ENCODE data around the gene SEC23IP.
"Not testable (repeated sequence)": the region's sequence is repeated elsewhere in the genome, so short reads cannot be mapped to it uniquely, and the experiment has no call there.

The SEC23IP gene

DNA sequence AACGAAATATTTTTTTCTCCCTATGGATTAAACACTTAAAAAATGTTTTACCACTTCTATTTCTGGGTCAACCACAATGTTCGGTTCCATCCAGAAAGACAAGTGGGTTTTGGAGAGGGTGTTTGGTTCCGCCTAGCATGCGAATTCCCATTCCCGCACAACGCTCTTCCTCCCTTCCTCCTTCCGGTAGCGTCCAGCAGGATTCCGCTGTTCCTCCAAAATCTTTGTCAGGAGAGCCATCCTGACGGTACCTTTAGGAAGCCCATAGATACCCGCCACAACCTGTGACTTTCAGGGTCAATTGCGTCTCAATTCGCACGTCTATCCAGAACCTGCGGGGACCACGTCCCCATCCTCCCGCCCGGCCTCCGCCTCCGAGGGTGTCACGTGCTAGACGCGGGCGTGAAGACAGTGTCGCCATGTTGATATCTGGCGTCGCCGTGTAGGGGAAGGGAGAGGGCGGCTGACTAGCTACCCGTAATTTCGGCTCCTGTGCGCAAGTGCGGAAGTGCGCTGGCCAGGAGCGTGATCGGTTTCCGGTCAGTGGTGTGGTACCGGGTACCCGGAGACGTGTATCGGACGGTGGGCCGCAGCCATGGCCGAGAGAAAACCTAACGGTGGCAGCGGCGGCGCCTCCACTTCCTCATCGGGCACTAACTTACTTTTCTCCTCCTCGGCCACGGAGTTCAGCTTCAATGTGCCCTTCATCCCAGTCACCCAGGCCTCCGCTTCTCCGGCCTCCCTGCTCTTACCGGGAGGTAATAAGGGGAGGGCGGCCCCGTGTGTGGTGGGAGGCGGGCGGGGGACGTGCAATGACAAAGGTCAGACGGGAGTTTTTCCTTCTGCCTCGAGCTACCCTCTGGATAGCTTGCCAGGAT, at the start of gene SEC23IP:
TSS of gene SEC23IP (plus strand) at position 543 of the 878 bp plus-strand sequence. CDS start at position 596, 53 bp downstream.
- peak; percentile 77 for DNase-seq (ENCODE audit: low read depth)

DNA sequence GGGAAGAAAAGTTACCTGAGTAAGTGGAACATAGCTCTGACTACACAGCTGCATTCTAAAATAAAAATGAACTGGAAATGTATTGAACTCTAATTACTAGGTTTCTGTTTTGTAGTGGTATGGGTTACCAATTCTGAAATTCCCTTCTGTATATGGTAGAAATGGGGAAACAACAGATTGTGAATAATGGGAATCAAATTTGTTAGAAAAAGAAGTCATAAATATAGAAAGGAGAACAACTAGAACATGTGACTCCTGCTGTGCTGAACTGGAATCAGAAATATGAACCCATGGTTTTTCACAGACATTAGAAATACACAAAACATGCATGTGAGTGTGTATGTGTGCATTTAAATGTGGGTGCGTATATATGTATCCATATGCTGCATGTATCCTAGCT, 46.9 kb upstream of the SEC23IP start:
- DNase-seq (ENCODE audit: low read depth), result no peak

DNA sequence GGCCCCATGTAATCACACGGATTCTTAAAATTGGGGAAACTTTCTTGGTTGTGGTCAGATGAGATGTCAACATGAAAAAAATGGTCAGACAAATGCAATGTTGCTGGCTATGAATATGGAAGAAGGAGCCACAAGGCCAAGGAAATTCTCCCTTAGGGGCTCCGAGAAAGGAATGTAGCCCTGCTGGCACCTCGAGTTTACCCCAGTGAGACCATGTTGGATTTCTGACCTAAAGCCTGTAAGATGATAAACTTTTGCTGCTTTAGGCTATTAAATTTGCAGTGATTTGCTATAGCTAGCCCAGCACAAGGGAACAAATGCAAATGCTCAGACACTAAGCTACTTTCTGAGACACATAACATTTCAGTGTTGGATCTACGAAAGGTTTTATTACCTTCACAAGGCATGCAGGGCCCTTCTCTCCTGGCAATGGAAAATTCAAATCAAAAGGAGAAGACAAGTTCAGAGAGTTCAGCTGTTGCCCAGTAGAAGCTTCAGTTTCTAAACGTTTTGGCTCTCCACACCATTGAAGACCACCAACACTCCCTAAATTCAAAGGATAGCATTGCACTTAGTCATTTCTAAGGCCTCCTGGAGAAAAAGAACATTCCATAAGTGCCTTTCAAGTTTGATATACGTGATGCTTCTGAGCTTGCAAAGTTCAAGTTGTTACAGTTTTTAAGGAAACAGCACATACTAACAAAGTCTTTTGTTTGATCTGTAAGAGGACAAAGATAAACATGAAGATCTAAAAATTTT, 43.3 kb upstream of the SEC23IP start:
- peak; percentile 47 for DNase-seq (ENCODE audit: low read depth)

DNA sequence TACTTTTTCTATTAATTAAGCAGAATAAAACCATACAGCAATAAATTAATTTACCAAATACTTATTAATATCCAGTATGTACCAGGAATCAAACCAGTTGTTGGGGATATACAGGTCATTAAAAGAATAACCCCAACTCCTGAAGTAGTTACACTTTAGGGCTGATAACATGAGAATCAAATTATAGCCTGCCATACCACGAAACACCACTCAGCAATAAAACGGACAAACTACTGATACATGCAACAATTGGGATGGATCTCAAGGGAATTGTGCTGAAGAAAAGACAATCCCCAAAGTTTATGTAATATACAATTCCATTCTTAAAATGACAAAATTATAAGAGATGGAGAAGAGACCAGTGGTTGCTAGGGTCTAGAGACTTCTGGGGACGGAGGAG, 42.6 kb upstream of the SEC23IP start:
- DNase-seq (ENCODE audit: low read depth), result no peak

DNA sequence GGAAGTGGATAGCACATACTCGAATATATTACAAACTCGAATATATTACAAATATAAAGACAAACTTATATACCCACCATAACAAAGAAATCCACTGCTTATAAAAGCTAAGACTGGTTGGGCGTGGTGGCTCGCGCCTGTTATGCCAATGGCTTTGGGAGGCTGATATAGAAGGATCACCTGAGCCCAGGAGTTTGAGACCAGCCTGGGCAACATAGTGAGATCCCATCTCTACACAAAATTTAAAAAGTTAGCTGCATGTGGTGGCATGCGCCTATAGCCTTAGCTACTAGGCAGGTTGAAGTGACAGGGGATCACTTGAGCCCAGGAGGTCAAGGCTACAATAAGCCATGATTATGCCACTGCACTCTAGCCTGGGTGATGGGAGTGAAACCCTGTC, 40.3 kb upstream of the SEC23IP start:
- no peak for DNase-seq (ENCODE audit: low read depth)

DNA sequence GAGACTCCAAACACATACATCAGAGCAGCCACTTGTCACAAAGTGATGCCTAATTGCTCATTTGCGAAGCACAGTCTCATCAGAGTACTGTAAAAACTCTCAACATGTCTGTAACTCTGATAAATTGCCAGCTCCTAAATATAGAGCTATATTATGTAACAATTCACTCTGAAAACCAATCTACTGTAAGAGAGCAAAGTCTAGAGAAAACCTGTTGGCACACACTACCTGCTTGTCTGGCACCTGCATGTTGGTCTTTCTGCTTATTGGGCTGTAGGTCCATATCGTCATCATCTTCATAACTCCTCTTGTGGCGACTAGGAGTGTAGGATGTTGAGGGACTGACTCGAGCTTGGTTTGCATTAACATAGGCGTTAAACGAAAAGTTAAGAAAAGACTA, 39.7 kb upstream of the SEC23IP start:
- DNase-seq (ENCODE audit: low read depth), result no peak

DNA sequence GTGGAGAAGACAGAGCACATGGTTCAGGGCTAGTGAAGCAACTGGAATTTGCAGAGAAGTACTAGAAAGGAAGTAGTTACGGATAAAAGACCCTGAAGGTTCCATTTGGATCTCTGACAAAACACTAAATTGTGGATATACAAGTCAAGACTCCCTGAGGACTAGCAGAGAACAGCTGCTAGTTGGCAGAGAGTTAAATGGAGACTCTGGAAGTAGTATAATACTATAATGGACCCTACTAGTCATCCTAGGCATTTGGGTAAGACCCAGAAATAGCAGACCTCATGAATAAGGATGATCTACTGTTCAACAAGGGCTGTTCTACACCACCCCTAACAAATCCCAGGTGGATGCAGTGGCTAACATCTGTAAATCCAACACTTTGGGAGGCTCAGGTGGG, 39.0 kb upstream of the SEC23IP start:
- no peak for DNase-seq (ENCODE audit: low read depth)

DNA sequence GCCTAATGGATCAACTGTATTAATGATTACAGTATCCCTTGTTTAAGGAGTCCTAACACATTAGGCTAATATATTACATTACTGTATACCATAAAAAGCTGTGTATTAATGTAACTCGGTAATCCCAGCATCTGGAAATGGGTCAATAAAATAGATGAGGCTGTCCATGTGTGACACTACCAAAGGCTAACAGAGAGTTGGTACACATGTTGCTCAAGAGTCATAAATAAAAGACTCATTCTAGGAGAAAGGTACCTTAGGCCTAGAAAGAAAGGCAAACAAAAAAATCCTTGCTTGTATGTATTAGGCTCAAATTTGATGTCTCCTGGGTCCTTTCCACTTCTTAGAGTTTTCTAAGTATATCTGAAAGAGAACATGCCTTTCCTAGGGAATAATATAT, 34.5 kb upstream of the SEC23IP start:
- DNase-seq (ENCODE audit: low read depth), result no peak

DNA sequence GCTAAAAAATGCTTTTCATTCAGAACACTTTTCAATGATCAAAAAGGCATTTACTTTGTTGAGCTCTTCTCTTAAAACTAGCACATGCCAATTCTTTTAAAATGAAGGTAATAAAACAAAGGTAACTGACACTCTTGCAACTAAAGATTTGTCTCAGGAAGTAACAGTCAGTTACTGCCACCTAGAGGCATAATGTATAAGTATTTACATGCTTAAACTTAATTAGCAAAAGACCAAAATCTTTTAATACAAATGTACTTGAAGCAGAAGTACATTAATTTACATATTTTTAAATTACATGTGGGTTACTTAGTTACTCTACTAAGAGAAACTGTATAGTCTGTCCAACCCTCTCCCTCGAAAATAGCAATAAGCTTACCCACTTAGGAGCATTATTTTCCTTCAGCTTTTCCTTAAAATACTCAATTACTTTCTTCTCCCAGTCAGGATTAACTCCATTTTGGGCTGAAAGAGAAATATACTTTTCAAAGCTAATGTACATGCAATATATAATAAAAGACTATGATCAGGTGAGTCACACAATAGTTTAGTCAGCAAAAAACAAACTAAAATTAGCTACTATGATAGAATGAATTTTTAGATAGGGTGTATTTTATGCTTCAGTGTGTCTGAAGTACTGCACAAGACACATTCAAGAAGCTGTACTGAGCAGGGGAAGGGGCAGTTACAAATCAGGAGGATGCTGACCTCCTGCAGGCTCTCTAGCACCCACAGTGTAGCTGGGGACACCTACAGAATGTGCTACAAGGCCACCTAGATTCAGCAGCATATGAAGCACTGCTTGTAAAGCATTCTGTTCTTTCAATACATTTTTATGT, 32.9 kb upstream of the SEC23IP start:
- DNase-seq (ENCODE audit: low read depth), result no peak

DNA sequence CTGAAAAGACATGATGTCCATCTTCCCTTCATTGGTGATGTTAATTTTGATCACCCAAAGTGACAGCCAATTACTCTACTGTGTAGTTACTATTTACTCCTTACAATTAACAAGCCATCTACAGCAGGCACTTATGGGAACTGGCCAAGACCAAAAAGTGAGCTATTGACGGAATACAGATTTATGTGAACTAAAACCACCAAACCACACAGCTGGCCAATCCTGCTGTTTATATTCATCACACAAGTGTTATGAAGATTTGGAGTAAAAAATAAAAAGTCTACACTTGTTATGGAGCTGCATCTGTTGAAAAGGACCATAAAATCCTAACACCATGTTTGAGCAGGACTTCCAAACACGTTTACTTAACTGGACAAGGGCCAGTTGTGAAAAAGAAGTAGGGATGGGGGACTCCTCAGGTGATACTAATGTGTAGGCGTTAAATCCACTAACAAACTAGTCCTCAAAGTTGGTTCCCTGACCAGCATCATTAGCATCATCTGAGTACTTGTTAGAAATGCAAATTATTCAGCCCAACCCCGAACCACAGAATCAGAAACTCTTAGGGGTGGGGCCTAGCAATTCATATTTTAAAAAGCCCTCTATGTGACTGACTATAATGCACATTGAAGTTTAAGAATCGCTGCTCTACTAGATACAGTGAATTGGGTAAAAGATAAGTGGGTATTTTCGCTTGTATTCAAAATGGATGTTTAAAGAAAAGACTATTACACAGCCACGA, 31.5 kb upstream of the SEC23IP start:
- no peak for DNase-seq (ENCODE audit: low read depth)

DNA sequence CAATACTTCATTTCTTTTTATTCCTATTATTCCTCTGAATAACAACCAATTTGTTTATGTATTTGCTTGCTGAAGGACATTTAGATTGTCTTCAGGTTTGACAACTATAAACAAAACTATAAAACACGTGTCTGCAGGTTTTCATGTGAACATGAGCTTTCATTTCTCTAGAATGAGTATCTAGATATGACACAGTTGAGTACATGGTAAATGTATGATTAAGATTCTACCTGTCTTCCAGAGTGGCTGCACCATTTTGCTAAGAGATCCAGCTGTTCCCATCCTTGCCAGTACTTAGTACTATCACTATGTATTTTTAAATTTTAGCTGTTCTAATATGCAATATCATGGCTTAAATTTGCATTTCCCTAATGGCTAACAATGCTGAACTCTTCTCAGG, 30.0 kb upstream of the SEC23IP start:
- DNase-seq (ENCODE audit: low read depth), result no peak

DNA sequence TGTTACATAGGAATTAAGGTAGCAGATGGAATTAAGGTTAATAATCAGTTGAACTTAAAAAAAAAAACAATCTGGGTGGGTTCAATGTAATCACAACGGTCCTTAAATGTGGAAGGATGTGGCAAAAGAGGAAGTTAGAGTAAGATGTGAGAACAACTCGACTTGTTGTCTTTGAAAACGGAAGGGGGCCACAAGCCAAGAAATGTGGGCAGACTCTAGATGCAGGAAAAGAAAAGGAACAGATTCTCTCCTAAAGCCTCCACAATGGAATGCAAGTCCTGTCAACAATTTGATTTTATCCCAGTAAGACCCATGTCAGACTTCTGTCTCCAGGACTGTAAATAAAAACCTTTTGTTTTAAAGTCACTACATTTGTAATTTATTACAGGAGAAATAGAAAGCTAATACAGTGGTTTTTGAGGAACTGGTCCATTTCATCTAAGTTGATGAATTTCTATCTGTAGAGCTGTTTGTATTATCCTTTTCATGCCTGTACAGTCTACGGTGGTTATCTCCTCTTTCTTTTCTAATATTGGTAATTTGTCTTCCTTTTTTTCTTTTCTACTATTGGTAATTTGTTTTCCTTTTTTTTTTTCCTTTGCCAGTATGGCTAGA, 28.5 kb upstream of the SEC23IP start:
- no peak for DNase-seq (ENCODE audit: low read depth)

DNA sequence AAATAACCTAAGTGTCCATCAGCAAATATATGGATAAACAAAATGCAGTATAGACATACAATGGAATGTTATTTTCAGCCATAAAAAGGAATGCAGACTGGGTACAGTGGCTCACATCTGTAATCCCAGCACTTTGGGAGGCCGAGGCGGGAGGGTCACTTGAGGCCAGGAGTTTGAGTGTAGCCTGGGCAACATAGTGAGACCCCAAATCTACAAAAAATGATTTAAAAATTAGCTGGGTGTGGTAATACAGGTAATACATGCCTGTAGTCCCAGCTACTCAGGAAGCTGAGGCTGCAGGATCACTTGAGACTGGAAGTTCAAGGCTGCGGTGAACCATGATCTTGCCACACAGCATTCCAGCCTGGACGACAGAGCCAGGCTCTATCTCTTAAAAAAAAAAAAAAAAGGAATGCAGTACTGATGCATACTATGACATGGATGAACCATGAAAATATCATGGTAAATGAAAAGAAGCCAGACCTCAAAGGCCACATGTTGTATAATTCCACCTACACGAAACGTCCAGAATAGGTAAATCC, 26.8 kb upstream of the SEC23IP start:
- DNase-seq (ENCODE audit: low read depth), result no peak

DNA sequence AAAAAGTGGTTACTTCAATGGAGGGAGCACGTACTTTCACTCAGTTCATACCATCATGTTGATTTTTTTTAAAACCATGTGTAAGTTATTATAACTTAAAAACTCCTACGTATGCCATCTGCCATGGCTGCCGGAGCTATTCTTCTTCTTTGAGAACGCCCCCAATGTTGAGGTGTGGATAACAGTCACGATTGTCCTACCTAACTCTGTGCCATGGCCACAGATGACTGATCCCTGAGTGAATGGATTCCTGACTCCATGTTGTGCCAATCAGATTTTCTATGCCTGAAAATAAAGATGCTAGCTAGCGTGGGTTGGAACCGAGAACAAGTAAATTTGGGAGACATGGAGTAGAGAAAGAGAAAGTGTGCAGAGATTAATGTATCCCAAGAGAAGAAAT, 25.2 kb upstream of the SEC23IP start:
- DNase-seq (ENCODE audit: low read depth), result no peak

DNA sequence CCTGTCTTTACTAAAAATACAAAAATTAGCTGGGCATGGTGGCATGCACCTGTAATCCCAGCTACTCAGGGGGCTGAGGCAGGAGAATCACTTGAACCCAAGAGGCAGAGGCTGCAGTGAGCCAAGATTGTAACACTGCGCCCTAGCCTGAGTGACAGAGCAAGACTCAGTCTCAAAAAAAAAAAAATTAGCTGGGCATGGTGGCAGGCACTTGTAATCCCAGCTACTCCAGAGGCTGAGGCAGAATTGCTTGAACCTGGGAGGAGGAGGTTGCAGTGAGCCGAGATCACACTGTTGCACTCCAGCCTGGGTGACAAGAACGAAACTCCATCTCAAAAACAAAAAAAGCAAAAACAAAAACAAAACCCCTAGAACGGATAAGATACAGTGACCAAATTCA, 23.1 kb upstream of the SEC23IP start:
- DNase-seq (ENCODE audit: low read depth), result not testable (repeated sequence)

DNA sequence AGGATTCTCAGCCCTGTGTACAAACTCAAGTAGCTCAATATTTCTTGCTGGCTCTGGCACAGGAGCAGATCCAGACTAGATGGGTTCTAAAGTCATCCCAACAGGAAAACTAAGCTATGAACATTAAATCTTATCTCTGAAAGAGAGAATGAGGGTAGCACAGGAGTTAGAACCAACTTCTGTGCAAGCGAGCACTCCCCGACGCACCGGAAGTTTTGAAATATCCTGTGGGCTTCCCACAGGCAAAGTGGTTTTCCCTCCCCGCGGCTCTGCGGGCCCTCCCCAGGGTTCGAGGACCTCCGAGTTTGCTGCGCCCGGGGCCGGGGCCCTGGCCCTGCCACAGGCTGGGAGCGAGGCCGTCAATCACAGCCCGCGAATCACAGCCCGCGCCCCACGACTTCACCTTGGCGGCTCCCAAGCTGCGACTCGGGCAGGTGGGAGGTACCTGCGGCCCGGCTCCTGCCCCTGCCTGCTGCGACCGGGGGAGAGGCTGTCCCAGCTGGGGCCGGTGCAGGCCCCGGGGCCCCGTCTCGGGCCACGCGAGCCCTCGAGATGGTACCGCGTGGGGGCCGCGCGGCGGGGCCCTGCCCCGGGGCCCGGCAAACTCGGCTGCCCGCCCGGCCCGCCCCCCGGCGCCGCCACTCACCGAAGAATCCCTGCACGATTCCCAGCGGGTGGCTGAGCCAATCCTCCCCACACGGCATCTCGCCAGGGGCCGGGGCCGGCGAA, 20.5 kb upstream of the SEC23IP start:
- no peak for DNase-seq (ENCODE audit: low read depth)

DNA sequence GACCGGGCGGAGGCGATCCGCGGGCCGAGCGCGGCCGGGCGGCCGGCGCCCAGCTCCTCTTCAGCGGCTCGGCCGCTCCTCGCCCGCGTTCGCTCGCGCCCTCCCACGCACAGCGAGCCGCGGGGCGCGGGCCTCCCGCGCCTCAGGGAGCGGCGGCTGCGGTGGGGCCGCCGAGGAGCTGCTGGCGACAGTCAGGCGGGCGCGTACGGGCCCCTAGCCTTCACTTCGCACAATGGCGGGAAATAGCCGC, 20.0 kb upstream of the SEC23IP start, which contains the start of gene MCMBP:
TSS of gene MCMBP (minus strand) at position 234 of the 250 bp plus-strand sequence. CDS start 259 bp downstream, outside the sequence.
- DNase-seq (ENCODE audit: low read depth), result no peak

DNA sequence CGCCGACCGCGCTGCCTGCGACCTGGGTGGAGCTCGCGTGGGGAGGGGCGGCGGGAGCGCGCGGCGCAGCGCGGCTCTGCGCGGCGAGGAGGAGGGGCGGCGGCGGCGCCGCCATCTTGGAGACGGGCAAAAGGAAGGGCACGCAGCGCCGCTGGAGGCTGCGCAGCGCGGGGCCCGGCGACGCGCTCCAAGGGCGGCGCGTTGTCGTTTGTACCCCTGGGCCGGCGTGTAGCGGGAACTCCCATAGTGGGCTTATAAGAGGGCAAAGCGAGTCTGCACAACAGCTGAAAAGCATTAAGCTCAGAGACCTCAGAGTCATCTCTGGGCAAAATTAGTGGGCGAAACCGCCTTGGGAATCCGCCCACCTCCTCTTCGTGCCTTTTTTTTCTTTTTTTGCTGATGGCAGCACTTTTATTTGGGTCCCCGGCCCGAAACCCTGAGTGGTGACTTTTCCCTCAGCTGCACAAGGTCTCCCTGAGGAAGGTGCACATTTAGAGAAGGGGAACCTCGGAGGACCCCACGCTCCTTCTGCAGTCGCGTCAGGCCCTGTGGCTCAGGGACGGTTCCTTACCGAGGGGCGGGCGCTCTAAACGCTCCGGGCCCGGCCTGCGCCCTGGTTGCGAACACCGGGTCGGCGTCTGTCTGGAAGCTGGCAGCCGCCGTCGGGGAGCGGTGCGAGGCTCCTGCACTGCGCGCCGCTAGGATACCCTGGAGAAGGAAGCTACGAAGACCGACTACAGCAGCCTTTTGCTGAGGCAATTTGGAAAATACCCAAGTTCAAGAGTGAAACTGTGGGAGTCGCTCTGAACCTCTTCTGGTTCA, 19.5 kb upstream of the SEC23IP start:
- DNase-seq (ENCODE audit: low read depth), result no peak

DNA sequence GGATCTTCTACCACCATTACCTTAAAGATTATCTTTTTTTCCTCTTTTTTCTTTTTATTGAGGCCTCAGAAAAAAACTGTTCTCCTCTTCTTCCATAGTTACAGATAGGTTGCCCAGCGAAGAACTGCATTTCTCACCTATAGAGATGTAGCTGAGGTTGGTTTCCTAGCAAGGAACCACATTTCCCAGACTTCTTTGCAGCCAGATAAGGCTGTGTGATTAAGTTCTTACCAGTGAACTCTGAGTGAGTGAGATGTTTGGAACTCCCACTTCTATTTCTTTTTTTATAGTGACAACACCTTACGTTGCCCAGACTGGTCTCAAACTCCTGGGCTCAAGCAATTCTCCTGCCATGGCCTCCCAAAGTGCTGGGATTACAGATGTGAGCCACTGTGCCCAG, 14.0 kb upstream of the SEC23IP start:
- DNase-seq (ENCODE audit: low read depth), result no peak
